Neural cell (in vitro differentiated cells): ENCODE data around the gene XPR1.

Experiments used
- CTCF ChIP-seq: fragments of 450-650 bp; IDR thresholded peaks from 2 replicates; pipeline ENCODE4 v1.5.1; 2014; ENCODE audit warnings: antibody characterized with exemption, mild to moderate bottlenecking, moderate library complexity; ENCODE audit not compliant: poor library complexity, severe bottlenecking
- EP300 ChIP-seq: fragments of 450-650 bp; conservative IDR thresholded peaks from 2 replicates; pipeline ENCODE4 v1.6.1; 2014; ENCODE audit warnings: antibody characterized with exemption, mild to moderate bottlenecking, moderate library complexity; ENCODE audit not compliant: poor library complexity, severe bottlenecking
- EZH2 ChIP-seq: fragments of 200-600, 300-800 bp; shearing (Covaris generic), sonication (generic); IDR thresholded peaks from 2 replicates; pipeline ENCODE4 v1.6.1; 2014; ENCODE audit warnings: antibody characterized with exemption, low read length, borderline replicate concordance, mild to moderate bottlenecking; ENCODE audit not compliant: insufficient read depth, poor library complexity, severe bottlenecking
- MXI1 ChIP-seq: fragments of 450-650 bp; conservative IDR thresholded peaks from 2 replicates; pipeline ENCODE4 v1.6.1; 2014; ENCODE audit warnings: antibody characterized with exemption, mild to moderate bottlenecking; ENCODE audit not compliant: poor library complexity, severe bottlenecking
- POLR2AphosphoS5 ChIP-seq: IDR thresholded peaks from 2 replicates; pipeline ENCODE4 v1.6.1; 2012
- RAD21 ChIP-seq: fragments of 450-650 bp; conservative IDR thresholded peaks from 2 replicates; pipeline ENCODE4 v1.6.1; 2014; ENCODE audit warnings: antibody characterized with exemption, mild to moderate bottlenecking, moderate library complexity
- REST ChIP-seq: IDR thresholded peaks from 2 replicates; pipeline ENCODE4 v1.6.1; 2012; ENCODE audit warnings: borderline replicate concordance
- SMC3 ChIP-seq: fragments of 450-650 bp; conservative IDR thresholded peaks from 2 replicates; pipeline ENCODE4 v1.6.1; 2014; ENCODE audit warnings: antibody characterized with exemption, mild to moderate bottlenecking, moderate library complexity; ENCODE audit not compliant: poor library complexity

GRCh38 chr1:180881806-180882509 is 250.1 kb downstream of the XPR1 start:
- peak; percentile 77 for TF ChIP-seq CTCF
- TF ChIP-seq EZH2, result no peak
- no peak for TF ChIP-seq REST
- TF ChIP-seq EP300, result no peak
- no peak for TF ChIP-seq POLR2AphosphoS5
- peak; percentile 83 for TF ChIP-seq RAD21
- TF ChIP-seq MXI1, result no peak
- peak; percentile 89 for TF ChIP-seq SMC3
